GM23338 (cell line): ENCODE data around the gene FMN2. TPM values are rescaled to one million over a fixed set of nuclear protein-coding genes. Genes with fewer than 3 reads are reported as not detected.

Experiments used
- ATAC-seq: fragments of 200-7000 bp; cut with Tn5 transposase; 3 replicates; pipeline ENCODE4 v1.9.1; 2020
- DNase-seq: peaks from one replicate; pipeline ENCODE4 v3.0.0-alpha.2; 2015; ENCODE audit warnings: low spot score
- H2AFZ ChIP-seq: fragments of 200-600 bp; sonication (generic); 2 replicates; pipeline ENCODE4 v1.8.0; 2016; ENCODE audit warnings: antibody characterized with exemption, mild to moderate bottlenecking, moderate library complexity
- H3F3A ChIP-seq: fragments of 200-600 bp; sonication (generic); replicated peaks from 2 replicates; pipeline ENCODE4 v1.8.0; 2017; ENCODE audit warnings: antibody characterized with exemption, mixed run types, low read depth
- H3K27ac ChIP-seq: fragments of 200-600 bp; sonication (generic); 2 replicates; pipeline ENCODE4 v1.6.1; 2016; ENCODE audit warnings: low read depth
- H3K27me3 ChIP-seq: fragments of 200-600 bp; sonication (generic); 2 replicates; pipeline ENCODE4 v1.8.0; 2016; ENCODE audit warnings: mild to moderate bottlenecking, mixed run types, moderate library complexity; ENCODE audit not compliant: insufficient read depth
- H3K36me3 ChIP-seq: fragments of 200-600 bp; sonication (generic); 2 replicates; pipeline ENCODE4 v1.8.0; 2016; ENCODE audit warnings: mild to moderate bottlenecking; ENCODE audit not compliant: insufficient read depth
- H3K4me1 ChIP-seq: fragments of 200-600 bp; sonication (generic); 2 replicates; pipeline ENCODE4 v1.8.0; 2016; ENCODE audit warnings: mild to moderate bottlenecking, moderate library complexity; ENCODE audit not compliant: insufficient read depth
- H3K4me2 ChIP-seq: fragments of 200-600 bp; sonication (generic); 2 replicates; pipeline ENCODE4 v1.7.1; 2017; ENCODE audit warnings: mixed run types
- H3K4me3 ChIP-seq: fragments of 200-600 bp; sonication (generic); 2 replicates; pipeline ENCODE4 v1.6.1; 2016; ENCODE audit warnings: mixed run types
- H3K79me2 ChIP-seq: fragments of 200-600 bp; sonication (generic); replicated peaks from 2 replicates; pipeline ENCODE4 v1.8.0; 2017; ENCODE audit warnings: mild to moderate bottlenecking; ENCODE audit not compliant: insufficient read depth
- H3K9me2 ChIP-seq: fragments of 200-600 bp; sonication (generic); 2 replicates; pipeline ENCODE4 v1.8.0; 2017; ENCODE audit not compliant: insufficient read depth
- H4K20me1 ChIP-seq: fragments of 200-600 bp; sonication (generic); replicated peaks from 2 replicates; pipeline ENCODE4 v1.8.0; 2017; ENCODE audit warnings: mild to moderate bottlenecking; ENCODE audit not compliant: insufficient read depth
- H3K27ac Mint-ChIP-seq: 2 replicates; pipeline ENCODE4 v1.8.0; 2020; ENCODE audit warnings: inconsistent platforms, mild to moderate bottlenecking, moderate library complexity, mixed read lengths
- H3K27me3 Mint-ChIP-seq: 3 replicates; pipeline ENCODE4 v1.8.0; 2022; ENCODE audit warnings: low read depth, mild to moderate bottlenecking, moderate library complexity, mixed read lengths, inconsistent platforms; ENCODE audit not compliant: insufficient read depth, poor library complexity
- H3K36me3 Mint-ChIP-seq: 3 replicates; pipeline ENCODE4 v1.8.0; 2021; ENCODE audit warnings: low read depth, mild to moderate bottlenecking, inconsistent platforms, moderate library complexity, mixed read lengths
- H3K4me1 Mint-ChIP-seq: 3 replicates; pipeline ENCODE4 v1.8.0; 2020; ENCODE audit warnings: mild to moderate bottlenecking, inconsistent platforms, mixed read lengths
- H3K4me3 Mint-ChIP-seq: 3 replicates; pipeline ENCODE4 v1.8.0; 2021; ENCODE audit warnings: moderate library complexity, mild to moderate bottlenecking, inconsistent platforms, mixed read lengths
- H3K9me3 Mint-ChIP-seq: 3 replicates; pipeline ENCODE4 v1.8.0; 2020; ENCODE audit warnings: moderate library complexity, mild to moderate bottlenecking, inconsistent platforms, mixed read lengths
- CREB1 ChIP-seq: fragments of 250-450 bp; sonication (Bioruptor Pico); IDR thresholded peaks from 2 replicates; pipeline ENCODE4 v1.5.0; 2020; ENCODE audit warnings: low read depth, mild to moderate bottlenecking, moderate library complexity
- JUNB ChIP-seq: IDR thresholded peaks from one replicate; pipeline ENCODE4 v1.6.1; 2016; ENCODE audit warnings: antibody characterized with exemption; ENCODE audit not compliant: unreplicated experiment
- NANOG ChIP-seq: IDR thresholded peaks from 2 replicates; pipeline ENCODE4 v1.6.1; 2016; ENCODE audit warnings: antibody characterized with exemption, borderline replicate concordance
- POLR2AphosphoS5 ChIP-seq: IDR thresholded peaks from 2 replicates; pipeline ENCODE4 v1.6.1; 2016; ENCODE audit warnings: antibody characterized with exemption, low read depth
- STAT1 ChIP-seq: IDR thresholded peaks from one replicate; pipeline ENCODE4 v1.6.1; 2016; ENCODE audit warnings: antibody characterized with exemption; ENCODE audit not compliant: unreplicated experiment
- ZNF114 ChIP-seq: fragments of 250-450 bp; sonication (Bioruptor Pico); IDR thresholded peaks from 2 replicates; pipeline ENCODE4 v1.5.0; 2020; ENCODE audit warnings: mild to moderate bottlenecking, moderate library complexity
- ZNF331 ChIP-seq: fragments of 250-450 bp; sonication (Bioruptor Pico); IDR thresholded peaks from 2 replicates; pipeline ENCODE4 v1.5.0; 2020; ENCODE audit warnings: low read depth, mild to moderate bottlenecking, moderate library complexity
- polyA plus RNA-seq: library from polyadenylated mRNA; unstranded; fragments of >200 nt; fragmentation: Nextera tagmentation; extraction: Ambion mirVana; gene quantifications from 2 replicates; pipeline ENCODE4 v1.2.1, GENCODE V29; 2016
- total RNA-seq: library from RNA; depleted of rRNA; stranded (reverse); fragments of >200 nt; shearing (Covaris generic); gene quantifications from 2 replicates; pipeline ENCODE4 v1.2.3, GENCODE V29; 2014
- TF ChIP-seq, protein P1 (sequence below): IDR thresholded peaks from one replicate; pipeline ENCODE4 v1.6.1; 2018; ENCODE audit warnings: antibody characterized with exemption; ENCODE audit not compliant: unreplicated experiment
- TF ChIP-seq, protein P2 (sequence below): IDR thresholded peaks from 2 replicates; pipeline ENCODE4 v1.6.1; 2016; ENCODE audit warnings: antibody characterized with exemption

FMN2 gene
- total and polyA plus RNA-seq, 2 experiments from 2014 or later, result 1.5 to 2.5 TPM

DNA sequence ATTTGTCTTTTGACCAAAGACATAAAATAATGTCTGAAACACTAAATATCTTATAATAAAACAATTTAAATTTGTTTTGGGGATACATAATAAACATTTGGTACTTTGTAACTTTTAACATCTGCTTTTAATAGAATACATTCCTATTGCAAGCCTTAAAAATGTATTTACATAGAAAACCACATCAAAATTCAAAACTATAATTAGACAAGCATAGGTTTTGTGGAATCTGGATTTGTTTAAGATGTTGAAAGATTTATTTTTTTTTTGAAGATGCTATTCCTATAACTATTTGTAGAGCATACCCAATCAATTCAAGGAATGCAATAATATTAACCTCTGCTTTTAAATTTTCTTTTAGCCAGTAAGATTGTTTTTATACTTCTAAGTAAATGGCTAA, 125.7 kb downstream of the FMN2 start (continued):
- TF ChIP-seq, protein P1, sequence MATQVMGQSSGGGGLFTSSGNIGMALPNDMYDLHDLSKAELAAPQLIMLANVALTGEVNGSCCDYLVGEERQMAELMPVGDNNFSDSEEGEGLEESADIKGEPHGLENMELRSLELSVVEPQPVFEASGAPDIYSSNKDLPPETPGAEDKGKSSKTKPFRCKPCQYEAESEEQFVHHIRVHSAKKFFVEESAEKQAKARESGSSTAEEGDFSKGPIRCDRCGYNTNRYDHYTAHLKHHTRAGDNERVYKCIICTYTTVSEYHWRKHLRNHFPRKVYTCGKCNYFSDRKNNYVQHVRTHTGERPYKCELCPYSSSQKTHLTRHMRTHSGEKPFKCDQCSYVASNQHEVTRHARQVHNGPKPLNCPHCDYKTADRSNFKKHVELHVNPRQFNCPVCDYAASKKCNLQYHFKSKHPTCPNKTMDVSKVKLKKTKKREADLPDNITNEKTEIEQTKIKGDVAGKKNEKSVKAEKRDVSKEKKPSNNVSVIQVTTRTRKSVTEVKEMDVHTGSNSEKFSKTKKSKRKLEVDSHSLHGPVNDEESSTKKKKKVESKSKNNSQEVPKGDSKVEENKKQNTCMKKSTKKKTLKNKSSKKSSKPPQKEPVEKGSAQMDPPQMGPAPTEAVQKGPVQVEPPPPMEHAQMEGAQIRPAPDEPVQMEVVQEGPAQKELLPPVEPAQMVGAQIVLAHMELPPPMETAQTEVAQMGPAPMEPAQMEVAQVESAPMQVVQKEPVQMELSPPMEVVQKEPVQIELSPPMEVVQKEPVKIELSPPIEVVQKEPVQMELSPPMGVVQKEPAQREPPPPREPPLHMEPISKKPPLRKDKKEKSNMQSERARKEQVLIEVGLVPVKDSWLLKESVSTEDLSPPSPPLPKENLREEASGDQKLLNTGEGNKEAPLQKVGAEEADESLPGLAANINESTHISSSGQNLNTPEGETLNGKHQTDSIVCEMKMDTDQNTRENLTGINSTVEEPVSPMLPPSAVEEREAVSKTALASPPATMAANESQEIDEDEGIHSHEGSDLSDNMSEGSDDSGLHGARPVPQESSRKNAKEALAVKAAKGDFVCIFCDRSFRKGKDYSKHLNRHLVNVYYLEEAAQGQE, result no peak

- no peaks in the 10 kb centered on the region for H3K4me1 ChIP-seq
- peaks cover 3% of the 10 kb centered on the region; the same call in 1 of the 3 replicates for H3K36me3 Mint-ChIP-seq
- no peaks in the 10 kb centered on the region for H3K79me2 ChIP-seq
- no peak for ATAC-seq
- H3K27me3 ChIP-seq, result no peaks in the 10 kb centered on the region
- H4K20me1 ChIP-seq, result no peaks in the 10 kb centered on the region
- H3K36me3 ChIP-seq, result no peaks in the 10 kb centered on the region
- no peak overlapping the region for H3K27ac ChIP-seq
- H2AFZ ChIP-seq, result no peak overlapping the region
- peaks cover 9% of the 10 kb centered on the region; the same call in 2 of the 3 replicates for H3K9me3 Mint-ChIP-seq
- no peak overlapping the region for H3K4me2 ChIP-seq
- no peak overlapping the region for H3K27ac Mint-ChIP-seq
- no peak overlapping the region for H3K4me3 ChIP-seq
- no peaks in the 10 kb centered on the region for H3K9me2 ChIP-seq
- H3K4me1 Mint-ChIP-seq, result no peaks in the 10 kb centered on the region
- no peak for DNase-seq
- no peaks in the 10 kb centered on the region for H3K27me3 Mint-ChIP-seq
- H3F3A ChIP-seq, result no peaks in the 10 kb centered on the region
- TF ChIP-seq, protein P1, result peak; percentile 53
- TF ChIP-seq, protein P2, sequence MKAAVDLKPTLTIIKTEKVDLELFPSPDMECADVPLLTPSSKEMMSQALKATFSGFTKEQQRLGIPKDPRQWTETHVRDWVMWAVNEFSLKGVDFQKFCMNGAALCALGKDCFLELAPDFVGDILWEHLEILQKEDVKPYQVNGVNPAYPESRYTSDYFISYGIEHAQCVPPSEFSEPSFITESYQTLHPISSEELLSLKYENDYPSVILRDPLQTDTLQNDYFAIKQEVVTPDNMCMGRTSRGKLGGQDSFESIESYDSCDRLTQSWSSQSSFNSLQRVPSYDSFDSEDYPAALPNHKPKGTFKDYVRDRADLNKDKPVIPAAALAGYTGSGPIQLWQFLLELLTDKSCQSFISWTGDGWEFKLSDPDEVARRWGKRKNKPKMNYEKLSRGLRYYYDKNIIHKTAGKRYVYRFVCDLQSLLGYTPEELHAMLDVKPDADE, result no peak
- no peak for TF ChIP-seq ZNF114
- H3K4me3 Mint-ChIP-seq, result no peak overlapping the region
These were observed 127.4 kb downstream of the FMN2 start for GRCh38 chr1:240219104-240219503.

DNA sequence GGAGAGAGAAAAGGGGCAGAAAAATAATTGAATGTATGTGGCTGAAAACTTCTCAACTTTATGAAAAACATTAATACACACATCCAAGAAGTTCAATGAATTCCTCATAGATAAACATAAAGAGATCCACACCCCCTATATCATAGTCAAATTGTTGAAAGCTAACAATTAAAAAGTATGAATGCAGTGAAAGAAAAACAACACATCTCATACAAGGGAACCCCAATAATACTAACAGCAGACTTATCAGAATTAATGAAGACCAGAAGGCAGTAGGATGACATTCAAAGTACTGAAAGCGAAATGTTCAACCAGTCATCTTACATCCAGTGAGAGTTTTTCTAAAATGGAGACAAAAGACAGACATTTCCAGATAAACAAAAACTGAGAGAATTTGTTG, 134.4 kb downstream of the FMN2 start:
- no peaks in the 10 kb centered on the region for H4K20me1 ChIP-seq
- no peaks in the 10 kb centered on the region for H3K27me3 ChIP-seq
- H3K36me3 ChIP-seq, result no peaks in the 10 kb centered on the region
- peaks cover 3% of the 10 kb centered on the region for H3K27me3 Mint-ChIP-seq
- H3K27ac Mint-ChIP-seq, result no peak overlapping the region
- peaks cover 31% of the 10 kb centered on the region for H3K9me3 Mint-ChIP-seq
- peaks cover 21% of the 10 kb centered on the region; the same call in 2 of the 3 replicates for H3K36me3 Mint-ChIP-seq
- H3K9me2 ChIP-seq, result no peaks in the 10 kb centered on the region
- H3K4me1 ChIP-seq, result no peaks in the 10 kb centered on the region
- H3F3A ChIP-seq, result no peaks in the 10 kb centered on the region
- no peak overlapping the region for H3K4me3 Mint-ChIP-seq
- no peak for ATAC-seq
- H3K4me3 ChIP-seq, result no peak overlapping the region
- no peak overlapping the region for H3K4me2 ChIP-seq
- H3K27ac ChIP-seq, result no peak overlapping the region
- H3K79me2 ChIP-seq, result no peaks in the 10 kb centered on the region
- DNase-seq, result no peak
- no peaks in the 10 kb centered on the region for H3K4me1 Mint-ChIP-seq
- H2AFZ ChIP-seq, result no peak overlapping the region
- TF ChIP-seq POLR2AphosphoS5 (no peak), ZNF114 (no peak), JUNB (no peak), NANOG (no peak), ZNF331 (no peak), CREB1 (CRISPR knock-in tag) (no peak), STAT1 (no peak)
- TF ChIP-seq, protein P1, result no peak
- TF ChIP-seq, protein P2, result no peak
